K562 (cell line): ENCODE data around the gene PHF21A. TPM values are rescaled to one million over a fixed set of nuclear protein-coding genes. Genes with fewer than 3 reads are reported as not detected.
A peak's percentile ranks its signal among the peaks of the same experiment; 100 is the strongest.

Experiments
- ADNP ChIP-seq: fragments of 200-800 bp; sonication (Bioruptor generic); IDR thresholded peaks from 2 replicates; pipeline ENCODE4 v1.6.1; 2016; ENCODE audit warnings: missing genetic modification characterization, missing compliant biosample characterization
- ARHGAP35 ChIP-seq: fragments of 450-650 bp; IDR thresholded peaks from 2 replicates; pipeline ENCODE4 v1.6.1; 2018; ENCODE audit not compliant: partially characterized antibody
- ATF6 ChIP-seq: sonication (generic); formaldehyde crosslinking; IDR thresholded peaks from 2 replicates; pipeline ENCODE4 v1.4.0; 2020; ENCODE audit warnings: mild to moderate bottlenecking, missing genetic modification reagents
- CCAR2 ChIP-seq: fragments of 200-400 bp; formaldehyde crosslinking; IDR thresholded peaks from 2 replicates; pipeline ENCODE4 v1.6.1; 2017; ENCODE audit warnings: mild to moderate bottlenecking, low read depth, low read length
- CHAMP1 ChIP-seq: fragments of 450-650 bp; IDR thresholded peaks from 2 replicates; pipeline ENCODE4 v1.6.1; 2016; ENCODE audit warnings: mild to moderate bottlenecking
- E2F6 ChIP-seq, 2 experiments: IDR thresholded peaks; 2 replicates each; pipeline ENCODE4 v1.6.1; 2011; ENCODE audit warnings: borderline replicate concordance in 1 of 2, control low read depth in 1 of 2, low read depth in 1 of 2, low read length in 1 of 2, mild to moderate bottlenecking in 1 of 2, mixed read lengths in 1 of 2, moderate library complexity in 1 of 2; ENCODE audit not compliant: insufficient read depth in 1 of 2, insufficient read length in 1 of 2, poor library complexity in 1 of 2, severe bottlenecking in 1 of 2; ENCODE audit errors: extremely low read depth in 1 of 2
- ELF1 ChIP-seq: fragments of 200-800 bp; sonication (Bioruptor generic); IDR thresholded peaks from 2 replicates; pipeline ENCODE4 v1.6.1; 2016; ENCODE audit warnings: missing genetic modification characterization, missing compliant biosample characterization
- ERF ChIP-seq: fragments of 450-650 bp; formaldehyde crosslinking; IDR thresholded peaks from 2 replicates; pipeline ENCODE4 v1.4.0; 2020; ENCODE audit warnings: mild to moderate bottlenecking, mixed read lengths
- EZH2 ChIP-seq: IDR thresholded peaks from 2 replicates; pipeline ENCODE4 v1.6.1; 2012; ENCODE audit warnings: low read depth, mild to moderate bottlenecking, inconsistent platforms, low read length, borderline replicate concordance
- HDAC8 ChIP-seq: fragments of 450-650 bp; IDR thresholded peaks from 2 replicates; pipeline ENCODE4 v1.6.1; 2016; ENCODE audit warnings: mild to moderate bottlenecking, missing genetic modification characterization, moderate library complexity, missing compliant biosample characterization
- NFATC3 ChIP-seq: fragments of 450-650 bp; IDR thresholded peaks from 2 replicates; pipeline ENCODE4 v1.6.1; 2017; ENCODE audit warnings: mild to moderate bottlenecking
- OTX1 ChIP-seq: fragments of 450-650 bp; formaldehyde crosslinking; IDR thresholded peaks from 2 replicates; pipeline ENCODE4 v1.4.0; 2022; ENCODE audit warnings: mild to moderate bottlenecking
- PML ChIP-seq: IDR thresholded peaks from 2 replicates; pipeline ENCODE4 v1.6.1; 2012; ENCODE audit warnings: low read length, inconsistent platforms
- POLR3A ChIP-seq: IDR thresholded peaks from 2 replicates; pipeline ENCODE4 v1.6.1; 2011; ENCODE audit warnings: borderline replicate concordance, mild to moderate bottlenecking, moderate library complexity; ENCODE audit not compliant: insufficient read length, insufficient read depth; ENCODE audit errors: extremely low read depth
- PYGO2 ChIP-seq: fragments of 450-650 bp; IDR thresholded peaks from 2 replicates; pipeline ENCODE4 v1.6.1; 2016; ENCODE audit warnings: mild to moderate bottlenecking, missing genetic modification characterization, moderate library complexity, missing compliant biosample characterization
- SUPT5H ChIP-seq: fragments of 450-650 bp; IDR thresholded peaks from 2 replicates; pipeline ENCODE4 v1.6.1; 2016
- ZNF639 ChIP-seq, 2 experiments: fragments of 200-800 bp in 1 of 2; sonication (Bioruptor generic) in 1 of 2; sonication (generic) in 1 of 2; formaldehyde crosslinking in 1 of 2; IDR thresholded peaks in 1 of 2; conservative IDR thresholded peaks in 1 of 2; 2 replicates each; pipeline versions ENCODE4 v1.5.0 to v1.6.1; 2016 to 2020; ENCODE audit warnings: missing compliant biosample characterization in 1 of 2, missing genetic modification characterization in 1 of 2, missing genetic modification reagents in 1 of 2
- ZNF668 ChIP-seq: fragments of 250-450 bp; sonication (Bioruptor Pico); IDR thresholded peaks from 2 replicates; pipeline ENCODE4 v1.8.0; 2022; ENCODE audit warnings: mild to moderate bottlenecking, inconsistent platforms
- ZNF696 ChIP-seq: fragments of 250-450 bp; sonication (Bioruptor Pico); conservative IDR thresholded peaks from 2 replicates; pipeline ENCODE4 v1.4.0; 2020; ENCODE audit warnings: mild to moderate bottlenecking, moderate library complexity
- ZNF764 ChIP-seq: fragments of 250-450 bp; sonication (Bioruptor Pico); IDR thresholded peaks from 2 replicates; pipeline ENCODE4 v1.4.0; 2020; ENCODE audit warnings: low read depth, mild to moderate bottlenecking, moderate library complexity
- polyA plus RNA-seq, 8 experiments: library from polyadenylated mRNA; depleted of rRNA in 4 of 8; stranded (reverse) in 5 of 8; unstranded in 3 of 8; fragments of >200 nt; fragmentation: Nextera tagmentation in 2 of 8; fragmentation: Illumina TruSeq in 1 of 8; extraction: Ambion mirVana in 2 of 8; extraction: Trizol in 1 of 8; gene quantifications; 2 replicates each; pipeline versions ENCODE4 v1.2.1 to v1.2.3, GENCODE V29; 2011 to 2014; ENCODE audit warnings: inconsistent platforms in 1 of 8, missing spikeins in 1 of 8
- total RNA-seq, 7 experiments: library from RNA; depleted of rRNA in 6 of 7; stranded (reverse); fragments of >200 nt in 6 of 7; fragmentation: Illumina TruSeq in 2 of 7; extraction: Trizol in 2 of 7; gene quantifications; 2 replicates each; pipeline versions ENCODE4 v1.2.1 to v1.2.3, GENCODE V29; 2011 to 2021; ENCODE audit warnings: low replicate concordance in 1 of 7

The PHF21A gene
- total and polyA plus RNA-seq, 9 of the 15 experiments (the other 6 are each of a cell fraction or from before 2014, with no cell fraction given) = 1.5 to 32.4 (median 10.7) TPM

- TF ChIP-seq CHAMP1 (no peak; the same call in 1 of the 2 replicates), NFATC3 (no peak), EZH2 (no peak), ZNF668 (no peak), PML (peak; percentile 81), ZNF696 (CRISPR knock-in tag) (no peak), ARHGAP35 (no peak), HDAC8 (no peak), POLR3A (no peak), CCAR2 (no peak), PYGO2 (tag) (no peak), ERF (CRISPR knock-in tag) (no peak), ELF1 (tag) (no peak), E2F6 (IDR thresholded peaks at IDR 0.05; ENCODE audit: borderline replicate concordance in 1 of 2, extremely low read depth in 1 of 2, insufficient read depth in 1 of 2, insufficient read length in 1 of 2, low read depth in 1 of 2, low read length in 1 of 2, poor library complexity in 1 of 2, severe bottlenecking in 1 of 2) (no peak), SUPT5H (no peak), OTX1 (CRISPR knock-in tag) (no peak), ZNF639 (CRISPR knock-in tag; conservative IDR thresholded peaks at IDR 0.05 in 1 of 2, IDR thresholded peaks at IDR 0.05 in 1 of 2) (no peak), ADNP (tag) (no peak), ATF6 (CRISPR knock-in tag) (no peak), ZNF764 (CRISPR knock-in tag) (no peak)
These were observed 125.9 kb downstream of the PHF21A start (continued) for GRCh38 chr11:45995342-45995734.
